Omental fat pad (tissue), 4 donors: Measurements from ENCODE around the gene GUCA2A. TPM values are rescaled to one million over a fixed set of nuclear protein-coding genes. Genes with fewer than 3 reads are reported as not detected.

Experiments
- ATAC-seq: fragments of 150-250 bp; one replicate; pipeline ENCODE4 v1.9.1; 2016; ENCODE audit warnings: mild to moderate bottlenecking, moderate library complexity; ENCODE audit not compliant: low FRiP score
- DNase-seq: peaks from one replicate; pipeline ENCODE4 v3.0.0-alpha.2; 2019; ENCODE audit warnings: low spot score
- total RNA-seq, 4 donors: library from RNA; depleted of rRNA; stranded (reverse); fragments of >200 nt; gene quantifications; one replicate each; pipeline ENCODE4 v1.1.0, GENCODE V29; 2016
- TF ChIP-seq, protein P1 (sequence below), 3 donors: fragments of 450-650 bp; IDR thresholded peaks; one replicate each; pipeline ENCODE4 v1.5.1; 2016 to 2017; ENCODE audit warnings: antibody characterized with exemption in 3 of 3, mild to moderate bottlenecking in 3 of 3, moderate library complexity in 2 of 3

GUCA2A gene
- total RNA-seq, 4 donors from 2014 or later = not detected

DNA sequence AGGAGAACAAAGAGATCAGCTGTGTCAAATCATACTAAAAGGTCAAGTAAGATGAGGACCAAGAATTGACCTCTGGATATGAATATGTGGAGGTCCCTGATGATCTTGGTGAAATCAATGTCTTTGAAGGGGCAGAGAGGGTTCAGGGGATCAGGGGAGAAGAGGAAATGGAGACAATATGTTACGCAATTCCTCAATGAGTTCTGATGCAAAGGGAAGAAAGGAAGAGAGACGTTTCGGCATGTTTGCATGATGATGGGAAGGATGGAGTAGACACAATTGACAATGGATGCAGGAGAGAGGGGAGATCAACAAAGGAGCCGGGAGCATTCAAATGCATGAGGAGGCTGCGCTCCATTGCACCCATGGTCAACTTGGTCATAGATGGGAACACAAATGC lies 47.3 kb downstream of the GUCA2A start:
- TF ChIP-seq, protein P1, sequence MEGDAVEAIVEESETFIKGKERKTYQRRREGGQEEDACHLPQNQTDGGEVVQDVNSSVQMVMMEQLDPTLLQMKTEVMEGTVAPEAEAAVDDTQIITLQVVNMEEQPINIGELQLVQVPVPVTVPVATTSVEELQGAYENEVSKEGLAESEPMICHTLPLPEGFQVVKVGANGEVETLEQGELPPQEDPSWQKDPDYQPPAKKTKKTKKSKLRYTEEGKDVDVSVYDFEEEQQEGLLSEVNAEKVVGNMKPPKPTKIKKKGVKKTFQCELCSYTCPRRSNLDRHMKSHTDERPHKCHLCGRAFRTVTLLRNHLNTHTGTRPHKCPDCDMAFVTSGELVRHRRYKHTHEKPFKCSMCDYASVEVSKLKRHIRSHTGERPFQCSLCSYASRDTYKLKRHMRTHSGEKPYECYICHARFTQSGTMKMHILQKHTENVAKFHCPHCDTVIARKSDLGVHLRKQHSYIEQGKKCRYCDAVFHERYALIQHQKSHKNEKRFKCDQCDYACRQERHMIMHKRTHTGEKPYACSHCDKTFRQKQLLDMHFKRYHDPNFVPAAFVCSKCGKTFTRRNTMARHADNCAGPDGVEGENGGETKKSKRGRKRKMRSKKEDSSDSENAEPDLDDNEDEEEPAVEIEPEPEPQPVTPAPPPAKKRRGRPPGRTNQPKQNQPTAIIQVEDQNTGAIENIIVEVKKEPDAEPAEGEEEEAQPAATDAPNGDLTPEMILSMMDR (IDR thresholded peaks at IDR 0.05) = no peak
- DNase-seq (no peak), ATAC-seq (no peak)

DNA sequence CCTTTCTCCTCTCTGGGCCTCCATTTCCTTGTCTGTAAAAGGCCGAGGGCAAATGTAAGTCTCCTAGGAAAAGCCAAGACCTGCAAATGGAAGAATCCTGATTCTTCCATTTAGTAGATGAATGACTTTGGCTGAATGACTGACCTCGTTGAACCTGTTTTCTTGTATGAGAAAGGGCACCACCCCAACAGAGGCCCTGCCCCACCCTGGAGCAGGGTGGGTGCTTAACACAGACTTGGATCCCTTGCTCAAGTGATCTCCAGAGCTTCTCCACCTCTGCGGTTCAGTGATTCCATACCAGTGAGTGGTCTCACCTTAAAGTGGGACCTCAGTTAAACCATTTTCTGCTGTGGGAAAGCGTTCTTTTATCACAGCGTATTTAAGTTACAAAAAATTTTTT lies 50.3 kb downstream of the GUCA2A start:
- no peak for DNase-seq
- TF ChIP-seq, protein P1 (IDR thresholded peaks at IDR 0.05) = no peak
- no peak for ATAC-seq

Other genes with a start within 250 kb of the GUCA2A start
- 10 to 100 TPM in 1 of 4 donors, 1 to 10 TPM in 3; 6.1 to 10.1 (median 7.8) TPM for gene HIVEP3, start 245.8 kb downstream of the GUCA2A start, total RNA-seq
- gene GUCA2B, start 11.3 kb downstream of the GUCA2A start, total RNA-seq = not detected
- gene FOXJ3, start 170.5 kb upstream of the GUCA2A start, total RNA-seq = 10 to 100 TPM; 49.7 to 83.5 (median 56.1) TPM
- under 1 TPM; 0.12 to 0.38 (median 0.25) TPM for gene RIMKLA, start 216.0 kb upstream of the GUCA2A start, total RNA-seq